ENCODE results near the gene CYP19A1.

The CYP19A1 gene

DNA sequence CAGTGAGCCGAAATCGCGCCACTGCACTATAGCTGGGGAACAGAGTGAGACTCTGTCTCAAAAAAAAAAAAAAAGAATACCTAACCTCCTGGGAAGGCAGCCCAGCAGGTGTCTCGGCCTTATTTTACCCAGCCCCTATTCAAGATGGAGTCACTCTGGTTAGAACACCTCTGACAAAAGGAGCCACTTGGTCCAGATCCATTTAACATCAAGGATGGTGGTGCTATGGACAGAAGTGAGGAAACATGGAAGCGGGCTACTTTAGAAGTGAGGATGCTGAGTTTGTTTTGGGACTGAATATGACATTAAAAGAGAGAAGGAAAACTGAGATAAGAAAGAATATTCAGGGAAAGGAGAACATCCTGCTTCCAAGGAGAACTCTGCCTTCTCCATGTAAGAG is 17.8 kb upstream of the CYP19A1 start:
- H3K4me3 ChIP-seq (ENCODE audit: low read depth, low read length) = no peak overlapping the region
- DNase-seq (ENCODE audit: low read depth, low spot score) = no peak
- POLR2A ChIA-PET = no interaction called here
- TF ChIP-seq, protein P1, sequence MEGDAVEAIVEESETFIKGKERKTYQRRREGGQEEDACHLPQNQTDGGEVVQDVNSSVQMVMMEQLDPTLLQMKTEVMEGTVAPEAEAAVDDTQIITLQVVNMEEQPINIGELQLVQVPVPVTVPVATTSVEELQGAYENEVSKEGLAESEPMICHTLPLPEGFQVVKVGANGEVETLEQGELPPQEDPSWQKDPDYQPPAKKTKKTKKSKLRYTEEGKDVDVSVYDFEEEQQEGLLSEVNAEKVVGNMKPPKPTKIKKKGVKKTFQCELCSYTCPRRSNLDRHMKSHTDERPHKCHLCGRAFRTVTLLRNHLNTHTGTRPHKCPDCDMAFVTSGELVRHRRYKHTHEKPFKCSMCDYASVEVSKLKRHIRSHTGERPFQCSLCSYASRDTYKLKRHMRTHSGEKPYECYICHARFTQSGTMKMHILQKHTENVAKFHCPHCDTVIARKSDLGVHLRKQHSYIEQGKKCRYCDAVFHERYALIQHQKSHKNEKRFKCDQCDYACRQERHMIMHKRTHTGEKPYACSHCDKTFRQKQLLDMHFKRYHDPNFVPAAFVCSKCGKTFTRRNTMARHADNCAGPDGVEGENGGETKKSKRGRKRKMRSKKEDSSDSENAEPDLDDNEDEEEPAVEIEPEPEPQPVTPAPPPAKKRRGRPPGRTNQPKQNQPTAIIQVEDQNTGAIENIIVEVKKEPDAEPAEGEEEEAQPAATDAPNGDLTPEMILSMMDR (IDR thresholded peaks at IDR 0.05; ENCODE audit: insufficient read depth, low read length, missing control alignments) = no peak
- CTCF ChIA-PET = no interaction called here

DNA sequence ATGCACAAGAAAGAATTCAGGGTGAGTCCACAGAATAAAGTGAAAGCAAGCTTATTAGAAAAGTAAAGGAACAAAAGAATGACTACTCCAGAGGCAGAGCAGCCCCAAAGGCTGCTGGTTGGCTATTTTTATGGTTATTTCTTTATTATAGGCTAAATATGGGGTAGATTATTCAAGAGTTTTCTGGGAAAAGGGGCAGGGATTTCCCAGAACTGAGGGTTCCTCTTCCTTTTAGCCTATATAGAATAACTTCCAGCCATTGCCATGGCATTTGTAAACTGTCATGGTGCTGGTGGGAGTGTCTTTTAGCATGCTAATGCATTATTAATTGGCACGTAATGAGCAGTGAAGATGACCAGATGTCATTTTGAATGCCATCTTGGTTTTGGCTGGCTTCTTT is 16.7 kb upstream of the CYP19A1 start:
- no peak overlapping the region for H3K4me3 ChIP-seq (ENCODE audit: low read depth, low read length)
- no peak for DNase-seq (ENCODE audit: low read depth, low spot score)
- ChIA-PET CTCF (interaction anchor here (0.7 kb wide), 1 partner anchor 28 kb away, joined by 3 read pairs; no protein-coding TSS in a partner anchor), POLR2A (no interaction called here)
- TF ChIP-seq, protein P1 (IDR thresholded peaks at IDR 0.05; ENCODE audit: insufficient read depth, low read length, missing control alignments) = no peak

DNA sequence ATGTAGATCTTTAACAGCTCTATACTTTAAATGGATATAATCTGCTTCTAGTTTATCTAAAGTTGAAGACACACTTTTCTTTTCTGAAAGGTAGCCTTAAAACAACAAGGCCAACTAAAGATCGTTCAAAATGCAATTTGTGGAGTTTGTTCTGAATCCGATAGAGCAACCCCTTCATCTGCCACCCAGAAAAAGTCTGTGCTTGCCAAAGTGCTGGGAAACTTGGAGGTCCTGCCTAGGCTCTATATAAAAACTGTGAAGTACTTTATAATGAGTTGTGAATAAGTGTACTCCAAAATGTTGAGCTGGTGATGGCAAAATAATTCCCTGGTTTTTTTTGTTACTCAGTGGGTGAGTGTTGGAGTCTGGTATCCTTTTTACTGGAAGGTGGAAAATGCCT is 15.6 kb upstream of the CYP19A1 start:
- CTCF ChIA-PET = no interaction called here
- POLR2A ChIA-PET = no interaction called here
- TF ChIP-seq, protein P1 (IDR thresholded peaks at IDR 0.05; ENCODE audit: insufficient read depth, low read length, missing control alignments) = no peak
- H3K4me3 ChIP-seq (ENCODE audit: low read depth, low read length) = no peak overlapping the region
- DNase-seq (ENCODE audit: low read depth, low spot score) = no peak

DNA sequence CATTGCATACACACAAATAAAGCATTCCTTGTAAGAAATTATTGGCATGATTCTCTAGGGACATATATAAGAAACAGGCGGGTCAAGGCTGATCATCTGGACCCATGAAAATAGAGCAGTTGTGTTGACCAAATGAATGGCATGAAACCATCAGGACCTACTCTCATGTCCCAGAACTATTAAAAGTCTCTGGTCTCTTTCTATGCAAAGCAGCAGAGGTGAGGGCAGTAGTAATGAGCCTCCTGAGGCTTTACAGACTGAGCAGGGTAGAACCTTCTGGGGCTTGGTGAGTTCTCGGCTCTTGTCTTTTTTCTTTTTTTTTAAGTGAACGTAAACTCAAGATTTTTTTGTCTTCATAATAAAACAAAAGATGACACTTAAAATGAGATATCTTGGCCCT is 12.3 kb upstream of the CYP19A1 start:
- no peak for DNase-seq (ENCODE audit: low read depth, low spot score)
- ChIA-PET CTCF (no interaction called here), POLR2A (no interaction called here)
- TF ChIP-seq, protein P1 (IDR thresholded peaks at IDR 0.05; ENCODE audit: insufficient read depth, low read length, missing control alignments) = no peak
- H3K4me3 ChIP-seq (ENCODE audit: low read depth, low read length) = no peak overlapping the region

DNA sequence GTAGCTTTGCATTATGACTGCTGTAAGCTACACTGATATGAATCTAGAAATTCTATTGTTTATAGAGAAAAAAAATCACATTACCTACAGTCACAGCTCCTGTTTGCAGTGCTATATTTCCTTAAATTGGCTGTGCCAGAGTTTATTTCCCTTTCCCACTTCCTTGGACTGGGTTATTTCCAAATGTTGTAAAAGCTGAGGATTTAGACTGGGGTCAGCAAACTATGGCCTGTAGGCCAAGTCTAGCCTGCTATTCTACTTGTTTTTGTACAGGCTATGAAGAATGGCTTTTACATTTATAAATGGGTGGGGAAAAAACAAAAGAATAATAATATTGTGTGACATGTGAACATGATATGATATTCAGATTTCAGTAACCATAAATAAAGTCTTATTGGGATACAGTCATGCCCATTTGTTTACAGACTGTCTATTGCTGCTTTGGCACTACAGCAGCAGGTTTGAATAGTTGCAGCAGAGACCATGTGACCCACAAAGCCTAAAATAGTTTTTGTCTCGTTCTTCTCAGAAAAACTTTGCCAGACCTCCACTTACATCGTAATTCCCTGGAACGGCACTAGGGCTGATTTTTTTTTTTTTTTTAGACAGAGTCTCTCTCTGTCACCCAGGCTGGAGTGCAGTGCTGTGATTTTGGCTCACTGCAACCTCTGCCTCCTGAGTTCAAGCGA is 10.9 kb upstream of the CYP19A1 start:
- H3K4me3 ChIP-seq (ENCODE audit: low read depth, low read length) = no peak overlapping the region

DNA sequence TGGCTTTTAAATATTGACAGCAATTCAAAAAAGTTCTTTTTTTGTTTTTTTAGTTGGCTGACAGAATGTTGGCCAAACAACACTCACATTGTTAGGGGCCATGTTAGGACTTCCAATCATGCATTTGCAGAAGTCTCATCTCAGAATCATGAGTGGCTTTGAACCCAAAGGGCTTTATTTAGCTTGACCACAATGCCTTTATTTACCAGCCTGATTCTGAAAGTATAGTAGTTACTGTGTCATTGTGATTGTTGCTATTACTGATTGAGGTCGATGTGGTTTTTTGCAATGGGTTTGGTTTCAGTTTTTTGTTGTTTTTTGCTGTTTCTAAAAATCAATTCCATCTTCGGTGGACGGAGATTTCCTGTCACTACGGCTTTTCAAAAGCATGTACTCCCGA is 10.3 kb upstream of the CYP19A1 start:
- no peak for DNase-seq (ENCODE audit: low read depth, low spot score)
- H3K4me3 ChIP-seq (ENCODE audit: low read depth, low read length) = no peak overlapping the region
- TF ChIP-seq, protein P1 (IDR thresholded peaks at IDR 0.05; ENCODE audit: insufficient read depth, low read length, missing control alignments) = no peak
- ChIA-PET POLR2A (no interaction called here), CTCF (no interaction called here)

More for the DNA sequence above, 10.9 kb upstream of the CYP19A1 start:
- ChIA-PET CTCF (no interaction called here), POLR2A (no interaction called here)
- TF ChIP-seq, protein P1 (IDR thresholded peaks at IDR 0.05; ENCODE audit: insufficient read depth, low read length, missing control alignments) = no peak
- DNase-seq (ENCODE audit: low read depth, low spot score) = no peak
